AG04449 (cell line): Measurements from ENCODE around the gene COX18.

Experiments used
- CTCF ChIA-PET: fragments of 350-600 bp; formaldehyde crosslinking; extraction: SDS; loops from one replicate; lab custom pipeline; 2021; ENCODE audit warnings: antibody characterized with exemption; lab: Yijun Ruan, JAX
- POLR2A ChIA-PET: fragments of 400-600, 350-600 bp; formaldehyde crosslinking; extraction: SDS; loops from one replicate; lab custom pipeline; 2020; ENCODE audit warnings: antibody characterized with exemption, inconsistent platforms; lab: Yijun Ruan, JAX
- DNase-seq: peaks from one replicate; pipeline ENCODE4 v3.0.0-alpha.2; 2010; ENCODE audit warnings: low read depth, low spot score
- H3K4me3 ChIP-seq: 2 replicates; pipeline ENCODE4 v1.5.1; 2011; ENCODE audit warnings: low read depth, mild to moderate bottlenecking, control low read depth, low read length
- TF ChIP-seq, protein P1 (sequence below): IDR thresholded peaks from one replicate; pipeline ENCODE4 v1.5.1; 2011; ENCODE audit warnings: mild to moderate bottlenecking, moderate library complexity, low read length, control low read depth, inconsistent platforms; ENCODE audit not compliant: insufficient read depth; ENCODE audit errors: missing control alignments

The COX18 gene

DNA sequence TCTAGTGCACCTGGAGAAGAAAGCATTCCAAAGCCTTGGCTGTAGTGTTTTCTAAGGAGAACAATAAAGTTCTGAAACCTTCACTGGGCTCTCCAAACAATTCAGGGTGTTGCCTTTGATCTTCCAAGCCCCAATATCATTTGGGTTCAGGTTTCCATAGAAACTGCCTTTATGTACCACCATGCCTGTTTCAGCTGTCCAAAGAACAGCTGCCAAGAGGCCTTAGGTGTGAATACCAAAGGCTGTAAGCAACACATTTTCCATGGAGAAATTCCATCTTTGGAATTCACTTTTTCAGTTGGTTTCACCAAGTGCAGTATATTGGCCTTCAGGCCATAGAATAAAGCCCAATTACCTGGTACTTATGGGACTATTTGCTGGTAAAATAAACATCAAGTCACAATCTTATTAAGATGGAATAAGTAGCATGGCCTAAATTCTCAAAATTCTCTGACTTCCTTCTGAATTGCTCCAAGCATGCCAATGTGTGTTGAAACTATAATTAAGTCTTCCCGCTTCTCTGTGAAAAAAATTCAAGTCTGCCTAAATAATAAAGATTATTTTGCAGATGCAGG, 61.9 kb downstream of the COX18 start:
- CTCF ChIA-PET, result interaction anchor here (1.0 to 1.4 kb wide), 3 partner anchors 12 to 304 kb away, joined by 3 to 4 read pairs (median 3); no protein-coding TSS in a partner anchor
- no peak overlapping the region for H3K4me3 ChIP-seq
- TF ChIP-seq, protein P1, sequence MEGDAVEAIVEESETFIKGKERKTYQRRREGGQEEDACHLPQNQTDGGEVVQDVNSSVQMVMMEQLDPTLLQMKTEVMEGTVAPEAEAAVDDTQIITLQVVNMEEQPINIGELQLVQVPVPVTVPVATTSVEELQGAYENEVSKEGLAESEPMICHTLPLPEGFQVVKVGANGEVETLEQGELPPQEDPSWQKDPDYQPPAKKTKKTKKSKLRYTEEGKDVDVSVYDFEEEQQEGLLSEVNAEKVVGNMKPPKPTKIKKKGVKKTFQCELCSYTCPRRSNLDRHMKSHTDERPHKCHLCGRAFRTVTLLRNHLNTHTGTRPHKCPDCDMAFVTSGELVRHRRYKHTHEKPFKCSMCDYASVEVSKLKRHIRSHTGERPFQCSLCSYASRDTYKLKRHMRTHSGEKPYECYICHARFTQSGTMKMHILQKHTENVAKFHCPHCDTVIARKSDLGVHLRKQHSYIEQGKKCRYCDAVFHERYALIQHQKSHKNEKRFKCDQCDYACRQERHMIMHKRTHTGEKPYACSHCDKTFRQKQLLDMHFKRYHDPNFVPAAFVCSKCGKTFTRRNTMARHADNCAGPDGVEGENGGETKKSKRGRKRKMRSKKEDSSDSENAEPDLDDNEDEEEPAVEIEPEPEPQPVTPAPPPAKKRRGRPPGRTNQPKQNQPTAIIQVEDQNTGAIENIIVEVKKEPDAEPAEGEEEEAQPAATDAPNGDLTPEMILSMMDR, result no peak
- DNase-seq, result no peak
- POLR2A ChIA-PET, result no interaction called here

DNA sequence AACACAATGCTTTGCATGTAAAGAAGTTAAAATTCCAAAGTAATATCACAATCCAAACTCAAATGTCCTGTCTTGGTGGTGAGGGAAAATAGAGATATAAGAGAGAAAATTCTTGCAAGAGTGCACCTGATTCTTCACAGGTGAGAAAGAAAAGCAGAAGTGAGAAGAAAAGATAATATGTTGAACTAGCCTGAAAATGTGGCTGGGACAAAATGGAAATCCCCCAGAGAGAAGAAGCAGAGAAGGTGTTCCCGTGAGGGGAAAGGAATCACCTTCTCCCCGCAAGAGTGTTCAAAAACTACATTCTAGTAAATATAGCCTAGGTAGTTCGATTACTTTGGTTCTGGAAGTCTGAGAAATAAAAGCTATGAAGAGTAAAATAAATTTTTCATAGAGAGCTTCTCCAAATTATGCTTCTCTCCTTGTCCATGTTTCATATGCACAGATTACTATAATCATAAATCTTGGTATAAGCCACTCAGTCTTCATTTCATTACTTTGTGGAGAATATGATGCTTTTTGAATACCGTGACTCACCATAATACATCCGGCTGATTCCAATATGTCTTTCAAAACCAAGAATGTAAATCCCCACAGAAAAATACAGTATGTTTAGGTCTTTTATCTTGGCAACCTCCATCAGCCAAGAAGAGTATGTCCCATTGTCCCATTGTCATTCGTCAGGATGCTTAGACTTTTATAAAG, 63.1 kb downstream of the COX18 start:
- TF ChIP-seq, protein P1, result no peak
- no peak overlapping the region for H3K4me3 ChIP-seq
- DNase-seq, result no peak
- ChIA-PET CTCF (no interaction called here), POLR2A (no interaction called here)

DNA sequence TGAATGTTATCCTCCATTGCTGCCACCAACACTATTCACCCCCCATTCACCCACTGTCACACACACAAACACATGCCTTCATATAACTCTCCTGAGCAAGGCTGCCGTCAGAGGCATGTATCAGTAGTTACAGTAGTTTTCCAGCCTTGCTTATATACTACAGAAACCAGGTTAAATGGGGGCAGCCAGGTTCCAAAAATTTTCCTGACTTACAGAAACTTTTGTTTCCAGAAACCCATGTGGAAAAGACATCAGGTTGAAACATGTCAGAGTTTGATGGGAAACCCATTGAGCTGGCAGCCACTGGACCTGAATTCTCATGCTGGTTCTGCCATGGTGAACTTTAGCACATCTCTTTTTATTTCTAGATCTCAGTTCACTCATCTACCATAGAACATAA, 64.0 kb downstream of the COX18 start:
- CTCF ChIA-PET, result no interaction called here
- no peak overlapping the region for H3K4me3 ChIP-seq
- DNase-seq, result no peak
- TF ChIP-seq, protein P1, result no peak
- POLR2A ChIA-PET, result no interaction called here
